IMR-90 (cell line): ENCODE data around the gene F10. TPM values are rescaled to one million over a fixed set of nuclear protein-coding genes. Genes with fewer than 3 reads are reported as not detected.

Experiments used
- ATAC-seq: fragments of 200-7000 bp; cut with Tn5 transposase; 2 replicates; pipeline ENCODE4 v1.9.1; 2020; ENCODE audit warnings: low read depth, mild to moderate bottlenecking, moderate library complexity
- BruUV-seq: library from RNA; stranded (reverse); fragments of 400-500 nt; replicated peaks from 2 replicates; lab custom pipeline; 2021; lab: Mats Ljungman, UMichigan
- CTCF ChIA-PET: fragments of 300-600 bp; formaldehyde crosslinking; extraction: SDS; loops from one replicate; lab custom pipeline; 2021; ENCODE audit warnings: antibody characterized with exemption; lab: Yijun Ruan, JAX
- POLR2A ChIA-PET: fragments of 300-600 bp; sonication (Branson Sonifier 250); formaldehyde crosslinking; loops from one replicate; lab custom pipeline; 2022; ENCODE audit warnings: antibody characterized with exemption; ENCODE audit not compliant: unreplicated experiment; lab: Charles Lee
- DNase-seq: peaks from one replicate; pipeline ENCODE4 v3.0.0; 2013
- H2AFZ ChIP-seq: replicated peaks from 2 replicates; pipeline ENCODE3; 2013; ENCODE audit warnings: low read length, mild to moderate bottlenecking; ENCODE audit not compliant: poor library complexity
- H2AK5ac ChIP-seq: 2 replicates; pipeline ENCODE4 v1.6.1; 2013; ENCODE audit warnings: low read depth, low read length, inconsistent platforms
- H2AK9ac ChIP-seq: replicated peaks from 2 replicates; pipeline ENCODE3; 2013; ENCODE audit warnings: mild to moderate bottlenecking, low read depth, low read length, moderate library complexity; ENCODE audit not compliant: poor library complexity
- H2BK120ac ChIP-seq: 2 replicates; pipeline ENCODE4 v1.6.1; 2013; ENCODE audit warnings: low read depth, low read length, inconsistent platforms
- H2BK15ac ChIP-seq: 3 replicates; pipeline ENCODE4 v1.6.1; 2013; ENCODE audit warnings: low read depth, low read length, inconsistent platforms
- H2BK20ac ChIP-seq: 2 replicates; pipeline ENCODE4 v1.6.1; 2013; ENCODE audit warnings: low read depth, mild to moderate bottlenecking, inconsistent platforms, low read length, moderate library complexity
- H2BK5ac ChIP-seq: 2 replicates; pipeline ENCODE4 v1.6.1; 2013; ENCODE audit warnings: mild to moderate bottlenecking, low read depth, low read length, inconsistent platforms; ENCODE audit not compliant: poor library complexity, severe bottlenecking
- H3K14ac ChIP-seq: replicated peaks from 2 replicates; pipeline ENCODE4 v1.6.1; 2013; ENCODE audit warnings: low read depth, low read length, inconsistent platforms
- H3K18ac ChIP-seq: 2 replicates; pipeline ENCODE4 v1.6.1; 2013; ENCODE audit warnings: low read depth, low read length, control low read depth
- H3K23ac ChIP-seq: 2 replicates; pipeline ENCODE4 v1.6.1; 2013; ENCODE audit warnings: low read depth, low read length, inconsistent platforms
- H3K27ac ChIP-seq: 2 replicates; pipeline ENCODE4 v1.5.1; 2013; ENCODE audit warnings: mild to moderate bottlenecking, control low read depth, low read length; ENCODE audit not compliant: insufficient read depth
- H3K27me3 ChIP-seq: 2 replicates; pipeline ENCODE4 v1.6.1; 2013; ENCODE audit warnings: low read length; ENCODE audit not compliant: control insufficient read depth, insufficient read depth
- H3K36me3 ChIP-seq: 2 replicates; pipeline ENCODE4 v1.6.1; 2013; ENCODE audit warnings: low read length, mixed read lengths; ENCODE audit not compliant: control insufficient read depth, insufficient read depth
- H3K4ac ChIP-seq: 2 replicates; pipeline ENCODE4 v1.6.1; 2013; ENCODE audit warnings: low read depth, low read length, inconsistent platforms
- H3K4me1 ChIP-seq: 2 replicates; pipeline ENCODE4 v1.6.1; 2013; ENCODE audit warnings: low read length, mixed read lengths; ENCODE audit not compliant: control insufficient read depth, insufficient read depth
- H3K4me2 ChIP-seq: 2 replicates; pipeline ENCODE4 v1.6.1; 2013; ENCODE audit warnings: low read depth, mild to moderate bottlenecking, control low read depth, low read length, moderate library complexity
- H3K4me3 ChIP-seq: 2 replicates; pipeline ENCODE4 v1.5.1; 2013; ENCODE audit warnings: low read depth, mild to moderate bottlenecking, control low read depth, low read length, moderate library complexity; ENCODE audit not compliant: insufficient read depth
- H3K56ac ChIP-seq: 2 replicates; pipeline ENCODE4 v1.6.1; 2013; ENCODE audit warnings: low read length, inconsistent platforms; ENCODE audit not compliant: insufficient read depth; ENCODE audit errors: extremely low read depth
- H3K79me1 ChIP-seq, 2 experiments: 2 replicates each; pipeline ENCODE4 v1.6.1; 2013; ENCODE audit warnings: low read length in 2 of 2, inconsistent platforms in 1 of 2, low read depth in 1 of 2
- H3K9ac ChIP-seq: 2 replicates; pipeline ENCODE4 v1.6.1; 2013; ENCODE audit warnings: low read depth, low read length, control low read depth
- H3K9me1 ChIP-seq: 2 replicates; pipeline ENCODE4 v1.6.1; 2013; ENCODE audit warnings: low read length, inconsistent platforms; ENCODE audit not compliant: insufficient read depth
- H3K9me3 ChIP-seq: 2 replicates; pipeline ENCODE4 v1.6.1; 2013; ENCODE audit warnings: low read length; ENCODE audit not compliant: control insufficient read depth, insufficient read depth
- H4K20me1 ChIP-seq: 2 replicates; pipeline ENCODE4 v1.6.1; 2013; ENCODE audit warnings: low read length, inconsistent platforms; ENCODE audit not compliant: insufficient read depth
- H4K5ac ChIP-seq: 2 replicates; pipeline ENCODE4 v1.6.1; 2013; ENCODE audit warnings: mild to moderate bottlenecking, low read depth, low read length, control low read depth
- H4K8ac ChIP-seq, 2 experiments: 2 replicates each; pipeline ENCODE4 v1.6.1; 2013; ENCODE audit warnings: low read depth in 2 of 2, low read length in 2 of 2, control low read depth in 1 of 2, inconsistent platforms in 1 of 2
- H4K91ac ChIP-seq: 2 replicates; pipeline ENCODE4 v1.6.1; 2013; ENCODE audit warnings: low read depth, low read length, inconsistent platforms; ENCODE audit not compliant: insufficient read depth
- BHLHE40 ChIP-seq: fragments of 150-350 bp; IDR thresholded peaks from 2 replicates; pipeline ENCODE4 v1.6.1; 2016; ENCODE audit warnings: mild to moderate bottlenecking, low read depth, low read length
- CHD1 ChIP-seq: IDR thresholded peaks from 2 replicates; pipeline ENCODE4 v1.6.1; 2012; ENCODE audit warnings: low read depth, low read length, improper control_type of control experiment
- FOS ChIP-seq: fragments of 150-350 bp; IDR thresholded peaks from 2 replicates; pipeline ENCODE4 v1.6.1; 2016; ENCODE audit warnings: low read depth, low read length
- MAFK ChIP-seq: IDR thresholded peaks from 2 replicates; pipeline ENCODE4 v1.6.1; 2012; ENCODE audit warnings: low read depth, low read length, improper control_type of control experiment
- MAZ ChIP-seq: IDR thresholded peaks from 2 replicates; pipeline ENCODE4 v1.6.1; 2012; ENCODE audit warnings: low read depth, mild to moderate bottlenecking, low read length, improper control_type of control experiment, moderate library complexity, borderline replicate concordance
- MXI1 ChIP-seq: IDR thresholded peaks from 2 replicates; pipeline ENCODE4 v1.6.1; 2012; ENCODE audit warnings: low read depth, mild to moderate bottlenecking, low read length, moderate library complexity, borderline replicate concordance
- NFE2L2 ChIP-seq: fragments of 150-350 bp; IDR thresholded peaks from 2 replicates; pipeline ENCODE4 v1.6.1; 2016; ENCODE audit warnings: low read depth, mild to moderate bottlenecking, low read length
- POLR2A ChIP-seq: IDR thresholded peaks from 2 replicates; pipeline ENCODE4 v1.6.1; 2012; ENCODE audit warnings: mild to moderate bottlenecking, low read depth, low read length
- RAD21 ChIP-seq: IDR thresholded peaks from 2 replicates; pipeline ENCODE4 v1.6.1; 2012; ENCODE audit warnings: low read length, improper control_type of control experiment
- RCOR1 ChIP-seq: IDR thresholded peaks from 2 replicates; pipeline ENCODE4 v1.6.1; 2012; ENCODE audit warnings: mild to moderate bottlenecking, low read length, improper control_type of control experiment; ENCODE audit not compliant: insufficient replicate concordance
- RFX5 ChIP-seq: IDR thresholded peaks from 2 replicates; pipeline ENCODE4 v1.8.0; 2012; ENCODE audit warnings: low read depth, mild to moderate bottlenecking, low read length, moderate library complexity
- SMC3 ChIP-seq: fragments of 150-350 bp; IDR thresholded peaks from 2 replicates; pipeline ENCODE4 v1.6.1; 2016; ENCODE audit warnings: low read depth, mild to moderate bottlenecking, antibody characterized with exemption, low read length, moderate library complexity
- WGBS, 2 experiments: methylation state at CpG; one replicate each; pipeline versions ENCODE4 v1.1.5 to v1.1.7; 2013; ENCODE audit warnings: missing lambda C conversion rate in 2 of 2; ENCODE audit not compliant: insufficient read length in 1 of 2; ENCODE audit errors: extremely low coverage in 2 of 2; 5-methylcytosine and 5-hydroxymethylcytosine counted together
- dilution Hi-C: fragments of 300-500 bp; cut with HindIII; formaldehyde crosslinking; loops from one replicate; pipeline ENCODE4 v1.14.3; 2018; ENCODE audit warnings: low sequenced_read_pairs; ENCODE audit not compliant: unreplicated experiment
- in situ Hi-C: fragments of 300-500 bp; cut with MboI; formaldehyde crosslinking; loops from 3 replicates; pipeline ENCODE4 v1.14.3; 2019; ENCODE audit warnings: low sequenced_read_pairs, inconsistent platforms, mixed read lengths
- intact Hi-C: fragments of 100-400 bp; cut with micrococcal nuclease; formaldehyde crosslinking; loops from 2 replicates; pipeline ENCODE4 v1.10.0; 2022
- polyA plus RNA-seq, 3 experiments: library from polyadenylated mRNA; depleted of rRNA; stranded (reverse); fragments of >200 nt; gene quantifications; 2 replicates each; pipeline ENCODE4 v1.2.3, GENCODE V29; 2012; ENCODE audit warnings: low replicate concordance in 1 of 3
- total RNA-seq: library from RNA; depleted of rRNA; stranded (reverse); fragments of >200 nt; gene quantifications from 2 replicates; pipeline ENCODE4 v1.2.3, GENCODE V29; 2012
- TF ChIP-seq, protein P1 (sequence below): fragments of 150-350 bp; IDR thresholded peaks from 2 replicates; pipeline ENCODE4 v1.6.1; 2017; ENCODE audit warnings: mild to moderate bottlenecking, antibody characterized with exemption, low read length, low read depth
- TF ChIP-seq, protein P2 (sequence below): fragments of 150-350 bp; IDR thresholded peaks from 2 replicates; pipeline ENCODE4 v1.6.1; 2016; ENCODE audit warnings: low read depth, mild to moderate bottlenecking, low read length, moderate library complexity, borderline replicate concordance
- TF ChIP-seq, protein P3 (sequence below): conservative IDR thresholded peaks from 2 replicates; pipeline ENCODE4 v1.5.1; 2012; ENCODE audit warnings: mild to moderate bottlenecking, low read depth, low read length, improper control_type of control experiment

Gene F10
- total and polyA plus RNA-seq, 2 of the 4 experiments (the other 2 are of a cell fraction): 9.1 to 19.5 TPM

DNA sequence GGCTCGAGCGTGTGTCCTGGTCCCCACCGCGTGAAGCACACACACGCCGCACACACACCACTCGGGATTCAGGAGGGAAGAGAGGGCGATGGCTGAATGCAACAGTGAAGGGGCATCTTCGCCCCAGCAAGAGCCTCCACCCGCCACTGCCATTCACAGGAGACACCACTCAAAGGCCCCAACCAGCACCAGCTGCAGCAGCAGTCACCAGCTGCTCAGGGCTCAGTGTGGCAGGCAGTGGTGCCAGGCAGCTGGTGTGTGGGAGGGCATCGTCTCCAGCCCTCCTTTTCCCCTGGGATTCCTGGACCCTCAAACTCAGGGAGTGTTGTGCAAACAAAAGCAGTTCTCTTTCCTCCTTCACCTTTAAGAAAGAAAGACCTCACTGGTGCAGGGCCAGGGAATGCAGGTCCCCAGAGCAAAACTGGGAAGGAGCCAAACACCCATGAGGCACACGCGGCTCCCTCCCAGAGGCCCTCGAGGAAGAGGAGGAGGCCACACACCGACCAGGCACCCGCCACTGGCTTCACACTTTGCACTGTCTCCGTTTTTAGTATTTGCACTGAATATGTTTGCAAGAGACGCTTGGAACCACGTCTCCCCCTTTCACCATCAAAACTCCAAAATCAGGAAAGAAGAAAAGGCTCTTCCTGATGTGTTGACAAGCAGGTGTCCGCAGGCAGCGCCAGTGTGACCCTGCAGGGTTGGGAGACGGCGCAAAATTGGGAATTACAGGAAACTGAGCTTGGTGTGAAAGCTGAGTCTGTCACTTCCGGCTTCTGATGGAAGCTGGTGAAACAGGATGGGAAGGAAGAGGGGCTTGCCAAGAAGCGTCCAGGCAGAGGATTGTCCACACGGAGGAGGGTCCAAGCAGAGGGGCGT is 43.5 kb upstream of the F10 start:
- H3K14ac ChIP-seq: no peak overlapping the region
- intact Hi-C loops (no loop called here), in situ Hi-C loops (no loop called here), dilution Hi-C loops (no loop called here)
- ChIA-PET POLR2A (no interaction called here), CTCF (no interaction called here)
- DNase-seq (no peak), ATAC-seq (no peak)
- H2AK9ac ChIP-seq: no peak overlapping the region
- no peaks in the 10 kb centered on the region for H3K9me1 ChIP-seq
- no peak overlapping the region for H2BK120ac ChIP-seq
- H2AFZ ChIP-seq: peak overlapping the region; percentile 70
- WGBS, 2 experiments: 47% methylated on average over 9 of the region's 27 CpGs; no CpG with 5 or more reads in 1 of the 2 experiments
- H4K8ac ChIP-seq: 0 out of 4 replicates have a peak overlapping the region, but pooled peaks of 1 of the 2 experiments have one; percentile 49
- H3K36me3 ChIP-seq: no peaks in the 10 kb centered on the region
- no peak overlapping the region for H3K4ac ChIP-seq
- no peak overlapping the region for H2BK15ac ChIP-seq
- H2BK5ac ChIP-seq: no peak overlapping the region
- no peaks in the 10 kb centered on the region; the same call in 1 of the 2 replicates for H3K4me1 ChIP-seq
- no peak overlapping the region for H2AK5ac ChIP-seq
- no peak overlapping the region for H3K23ac ChIP-seq
- H3K56ac ChIP-seq: no peak overlapping the region
- BruUV-seq: no TSS peak
- H3K9me3 ChIP-seq: no peaks in the 10 kb centered on the region
- no peaks in the 10 kb centered on the region for H4K20me1 ChIP-seq
- H3K4me2 ChIP-seq: no peak overlapping the region
- H4K91ac ChIP-seq: no peak overlapping the region
- no peak overlapping the region for H3K18ac ChIP-seq
- H3K79me1 ChIP-seq: no peaks in the 10 kb centered on the region
- no peak overlapping the region for H3K9ac ChIP-seq
- H3K27ac ChIP-seq: no peak overlapping the region
- no peak overlapping the region for H4K5ac ChIP-seq
- H3K27me3 ChIP-seq: peaks cover 28% of the 10 kb centered on the region
- no peak overlapping the region for H2BK20ac ChIP-seq
- no peak overlapping the region for H3K4me3 ChIP-seq
- TF ChIP-seq RFX5 (no peak), RAD21 (no peak), MAFK (no peak), POLR2A (no peak), NFE2L2 (no peak), RCOR1 (no peak), SMC3 (no peak), CHD1 (no peak), MXI1 (no peak), MAZ (no peak), FOS (no peak), BHLHE40 (no peak)
- TF ChIP-seq, protein P1, sequence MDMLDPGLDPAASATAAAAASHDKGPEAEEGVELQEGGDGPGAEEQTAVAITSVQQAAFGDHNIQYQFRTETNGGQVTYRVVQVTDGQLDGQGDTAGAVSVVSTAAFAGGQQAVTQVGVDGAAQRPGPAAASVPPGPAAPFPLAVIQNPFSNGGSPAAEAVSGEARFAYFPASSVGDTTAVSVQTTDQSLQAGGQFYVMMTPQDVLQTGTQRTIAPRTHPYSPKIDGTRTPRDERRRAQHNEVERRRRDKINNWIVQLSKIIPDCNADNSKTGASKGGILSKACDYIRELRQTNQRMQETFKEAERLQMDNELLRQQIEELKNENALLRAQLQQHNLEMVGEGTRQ: no peak
- TF ChIP-seq, protein P2, sequence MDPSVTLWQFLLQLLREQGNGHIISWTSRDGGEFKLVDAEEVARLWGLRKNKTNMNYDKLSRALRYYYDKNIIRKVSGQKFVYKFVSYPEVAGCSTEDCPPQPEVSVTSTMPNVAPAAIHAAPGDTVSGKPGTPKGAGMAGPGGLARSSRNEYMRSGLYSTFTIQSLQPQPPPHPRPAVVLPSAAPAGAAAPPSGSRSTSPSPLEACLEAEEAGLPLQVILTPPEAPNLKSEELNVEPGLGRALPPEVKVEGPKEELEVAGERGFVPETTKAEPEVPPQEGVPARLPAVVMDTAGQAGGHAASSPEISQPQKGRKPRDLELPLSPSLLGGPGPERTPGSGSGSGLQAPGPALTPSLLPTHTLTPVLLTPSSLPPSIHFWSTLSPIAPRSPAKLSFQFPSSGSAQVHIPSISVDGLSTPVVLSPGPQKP: no peak
- TF ChIP-seq, protein P3, sequence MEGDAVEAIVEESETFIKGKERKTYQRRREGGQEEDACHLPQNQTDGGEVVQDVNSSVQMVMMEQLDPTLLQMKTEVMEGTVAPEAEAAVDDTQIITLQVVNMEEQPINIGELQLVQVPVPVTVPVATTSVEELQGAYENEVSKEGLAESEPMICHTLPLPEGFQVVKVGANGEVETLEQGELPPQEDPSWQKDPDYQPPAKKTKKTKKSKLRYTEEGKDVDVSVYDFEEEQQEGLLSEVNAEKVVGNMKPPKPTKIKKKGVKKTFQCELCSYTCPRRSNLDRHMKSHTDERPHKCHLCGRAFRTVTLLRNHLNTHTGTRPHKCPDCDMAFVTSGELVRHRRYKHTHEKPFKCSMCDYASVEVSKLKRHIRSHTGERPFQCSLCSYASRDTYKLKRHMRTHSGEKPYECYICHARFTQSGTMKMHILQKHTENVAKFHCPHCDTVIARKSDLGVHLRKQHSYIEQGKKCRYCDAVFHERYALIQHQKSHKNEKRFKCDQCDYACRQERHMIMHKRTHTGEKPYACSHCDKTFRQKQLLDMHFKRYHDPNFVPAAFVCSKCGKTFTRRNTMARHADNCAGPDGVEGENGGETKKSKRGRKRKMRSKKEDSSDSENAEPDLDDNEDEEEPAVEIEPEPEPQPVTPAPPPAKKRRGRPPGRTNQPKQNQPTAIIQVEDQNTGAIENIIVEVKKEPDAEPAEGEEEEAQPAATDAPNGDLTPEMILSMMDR: no peak
